Upper lobe of left lung (tissue), 4 donors: Measurements from ENCODE around the gene APLF.

ENCODE experiments used
- EP300 ChIP-seq, 4 donors: sonication (generic); formaldehyde crosslinking; IDR thresholded peaks; one replicate each; pipeline ENCODE4 v1.5.1; 2017; ENCODE audit warnings: antibody characterized with exemption in 4 of 4, control low read depth in 2 of 4
- POLR2A ChIP-seq, 4 donors: fragments of 450-650 bp; IDR thresholded peaks; one replicate each; pipeline ENCODE4 v1.5.1; 2016 to 2017; ENCODE audit warnings: antibody characterized with exemption in 4 of 4, mild to moderate bottlenecking in 2 of 4
- POLR2AphosphoS5 ChIP-seq, 2 donors: sonication (generic); formaldehyde crosslinking; IDR thresholded peaks; one replicate each; pipeline ENCODE4 v1.5.1; 2017; ENCODE audit warnings: antibody characterized with exemption in 2 of 2
- TF ChIP-seq, protein P1 (sequence below), 6 experiments: fragments of 450-650 bp in 4 of 6; fragments of 200-600 bp in 2 of 6; sonication (generic) in 2 of 6; IDR thresholded peaks; one replicate each; pipeline ENCODE4 v1.5.1; 2016 to 2019; ENCODE audit warnings: antibody characterized with exemption in 6 of 6

DNA sequence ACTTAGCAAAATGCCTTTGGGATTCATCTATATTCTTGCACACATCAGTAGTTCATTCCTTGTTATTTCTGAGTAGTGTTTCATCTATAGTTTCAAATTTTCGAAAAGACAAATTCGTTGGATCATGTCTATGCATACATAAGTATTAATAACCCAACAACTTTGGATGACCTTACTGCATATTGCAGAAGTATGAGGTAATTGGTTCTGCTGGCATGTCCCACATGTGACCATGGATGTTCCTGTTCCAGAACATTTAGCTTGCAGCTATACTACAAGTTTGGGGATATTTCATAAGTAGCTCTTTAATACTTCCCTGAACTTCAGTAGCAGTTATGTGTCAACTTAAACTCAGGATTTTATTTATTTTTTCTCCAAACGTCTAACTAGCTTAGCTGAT lies 44.9 kb downstream of the APLF start:
- no peak for TF ChIP-seq POLR2A (IDR thresholded peaks at IDR 0.05)
- TF ChIP-seq, protein P1, sequence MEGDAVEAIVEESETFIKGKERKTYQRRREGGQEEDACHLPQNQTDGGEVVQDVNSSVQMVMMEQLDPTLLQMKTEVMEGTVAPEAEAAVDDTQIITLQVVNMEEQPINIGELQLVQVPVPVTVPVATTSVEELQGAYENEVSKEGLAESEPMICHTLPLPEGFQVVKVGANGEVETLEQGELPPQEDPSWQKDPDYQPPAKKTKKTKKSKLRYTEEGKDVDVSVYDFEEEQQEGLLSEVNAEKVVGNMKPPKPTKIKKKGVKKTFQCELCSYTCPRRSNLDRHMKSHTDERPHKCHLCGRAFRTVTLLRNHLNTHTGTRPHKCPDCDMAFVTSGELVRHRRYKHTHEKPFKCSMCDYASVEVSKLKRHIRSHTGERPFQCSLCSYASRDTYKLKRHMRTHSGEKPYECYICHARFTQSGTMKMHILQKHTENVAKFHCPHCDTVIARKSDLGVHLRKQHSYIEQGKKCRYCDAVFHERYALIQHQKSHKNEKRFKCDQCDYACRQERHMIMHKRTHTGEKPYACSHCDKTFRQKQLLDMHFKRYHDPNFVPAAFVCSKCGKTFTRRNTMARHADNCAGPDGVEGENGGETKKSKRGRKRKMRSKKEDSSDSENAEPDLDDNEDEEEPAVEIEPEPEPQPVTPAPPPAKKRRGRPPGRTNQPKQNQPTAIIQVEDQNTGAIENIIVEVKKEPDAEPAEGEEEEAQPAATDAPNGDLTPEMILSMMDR (IDR thresholded peaks at IDR 0.05): no peak
- TF ChIP-seq POLR2AphosphoS5 (IDR thresholded peaks at IDR 0.05): no peak
- TF ChIP-seq EP300 (IDR thresholded peaks at IDR 0.05): no peak
